Muscle of arm (tissue), 12 donors: ENCODE results near the gene KCNMA1. TPM values are rescaled to one million over a fixed set of nuclear protein-coding genes. Genes with fewer than 3 reads are reported as not detected.

ENCODE experiments used
- DNase-seq: peaks from one replicate; pipeline ENCODE4 v3.0.0-alpha.2; 2013
- polyA plus RNA-seq, 12 donors: library from polyadenylated mRNA; unstranded; fragments of 120-200 nt; gene quantifications; one replicate each; pipeline ENCODE4 v1.2.1, GENCODE V29; 2013; ENCODE audit not compliant: insufficient read length in 12 of 12

The KCNMA1 gene
- polyA plus RNA-seq, 12 donors, result 12.3 to 20.1 (median 16.4) TPM; not detected in 1

GRCh38 chr10:77457721-77458120, 179.9 kb downstream of the KCNMA1 start:
- no peak for DNase-seq

- DNase-seq, result no peak
Observed at GRCh38 chr10:77457266-77457665, 180.3 kb downstream of the KCNMA1 start.

DNA sequence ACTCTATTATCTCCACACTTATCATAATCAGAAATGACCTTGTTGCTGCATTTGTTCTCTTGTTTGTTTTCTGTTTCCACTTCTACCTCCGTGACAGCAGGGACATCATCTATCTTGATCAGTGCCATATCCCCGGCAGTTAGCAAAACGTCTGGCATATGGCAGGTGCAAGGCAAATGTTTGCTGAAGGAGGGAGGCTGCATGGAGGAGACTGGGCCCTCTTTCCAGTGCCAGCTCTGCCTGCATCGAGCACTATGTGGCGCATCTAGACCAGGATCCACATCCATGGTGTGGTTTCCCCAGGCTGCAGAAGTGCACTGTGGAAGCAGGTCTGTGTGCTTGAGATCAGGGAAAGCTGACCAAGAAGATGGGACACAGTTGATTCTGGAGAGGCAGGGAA, 181.2 kb downstream of the KCNMA1 start:
- no peak for DNase-seq

DNA sequence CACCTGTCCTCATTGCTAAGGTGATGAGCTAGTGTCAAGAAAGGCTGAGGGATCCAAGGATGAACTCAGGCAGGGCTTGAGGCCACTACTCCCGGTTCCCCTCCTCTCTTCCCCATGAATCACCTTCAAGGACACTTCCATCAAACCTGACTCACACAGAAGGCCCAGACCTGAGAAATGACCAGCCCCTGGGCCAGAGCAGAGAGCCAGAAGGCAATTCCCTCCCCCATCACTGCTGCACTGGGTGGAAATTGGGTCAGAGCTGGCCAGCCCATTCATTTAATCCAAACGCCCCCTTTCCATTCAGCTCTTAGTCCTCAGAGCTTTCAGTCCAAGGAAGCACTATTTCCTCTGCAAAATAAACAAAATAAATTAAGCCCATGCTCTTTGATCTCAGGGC, 182.0 kb downstream of the KCNMA1 start:
- no peak for DNase-seq

- no peak for DNase-seq
Observed at GRCh38 chr10:77452952-77453564, 184.6 kb downstream of the KCNMA1 start.

DNA sequence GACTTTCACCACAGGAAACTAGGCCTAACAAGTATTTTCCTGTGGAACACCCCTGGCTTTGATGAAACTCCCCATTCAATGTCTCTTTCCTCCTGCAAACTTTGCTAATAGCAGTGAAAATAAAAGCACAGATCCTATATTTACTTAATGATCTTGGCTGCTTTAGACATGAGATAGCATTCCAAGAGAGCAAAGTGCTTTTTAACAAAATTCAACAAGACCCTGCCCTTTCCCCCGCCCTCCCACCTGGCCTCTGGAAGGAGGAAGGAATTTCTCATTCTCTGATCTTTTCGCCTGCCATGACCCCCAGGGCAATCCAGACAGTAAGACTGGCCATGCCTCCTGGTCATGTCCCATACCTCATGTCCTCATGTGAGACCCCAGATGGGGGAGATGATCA, 185.7 kb downstream of the KCNMA1 start:
- DNase-seq, result no peak

- no peak for DNase-seq
Observed at GRCh38 chr10:77448226-77448625, 189.4 kb downstream of the KCNMA1 start.

- DNase-seq, result no peak
Observed at GRCh38 chr10:77446700-77447099, 190.9 kb downstream of the KCNMA1 start.

GRCh38 chr10:77445547-77445946, 192.1 kb downstream of the KCNMA1 start:
- DNase-seq, result no peak

DNA sequence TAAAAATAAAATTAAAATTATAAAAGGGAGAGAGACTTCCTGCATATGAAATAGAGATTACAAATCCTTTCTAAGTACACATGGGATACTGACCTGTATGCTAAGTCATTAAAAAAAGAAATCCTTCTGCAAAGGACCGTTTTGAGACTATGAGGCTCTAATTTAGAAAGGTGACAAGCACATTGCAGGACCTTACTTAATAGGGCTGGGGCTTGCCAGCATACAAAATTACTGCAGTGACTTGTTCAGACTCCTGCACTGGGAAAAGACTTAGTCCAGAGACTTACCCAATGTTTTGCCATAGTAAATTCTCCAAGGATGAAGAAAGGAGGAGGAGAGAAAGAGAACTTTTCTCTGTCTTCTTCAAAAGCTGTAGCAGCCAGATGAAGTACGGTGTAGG, 193.6 kb downstream of the KCNMA1 start:
- no peak for DNase-seq

DNA sequence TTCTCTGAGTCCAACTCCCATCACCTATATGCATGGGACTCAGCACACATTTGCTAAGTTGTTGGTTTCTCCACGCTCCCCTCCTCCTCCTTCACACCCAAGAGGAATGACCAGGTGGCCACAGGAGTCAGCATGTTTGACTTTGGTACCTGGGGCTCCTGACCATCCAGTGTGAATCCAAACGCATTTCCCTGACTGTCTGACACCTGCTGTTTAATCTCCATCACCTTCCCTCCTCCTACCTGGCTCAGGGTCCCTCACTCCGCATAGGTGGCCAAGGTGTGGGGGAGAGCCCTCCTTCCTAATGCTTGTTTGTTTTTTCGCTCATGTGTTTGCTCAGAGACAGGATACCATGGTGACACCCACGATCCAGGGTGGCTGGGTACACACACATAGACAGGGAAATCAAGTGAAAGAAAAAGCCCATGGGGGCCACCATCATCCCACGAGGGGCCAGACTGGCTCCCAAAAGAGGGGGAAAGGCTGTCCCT, 194.9 kb downstream of the KCNMA1 start:
- DNase-seq, result no peak

DNA sequence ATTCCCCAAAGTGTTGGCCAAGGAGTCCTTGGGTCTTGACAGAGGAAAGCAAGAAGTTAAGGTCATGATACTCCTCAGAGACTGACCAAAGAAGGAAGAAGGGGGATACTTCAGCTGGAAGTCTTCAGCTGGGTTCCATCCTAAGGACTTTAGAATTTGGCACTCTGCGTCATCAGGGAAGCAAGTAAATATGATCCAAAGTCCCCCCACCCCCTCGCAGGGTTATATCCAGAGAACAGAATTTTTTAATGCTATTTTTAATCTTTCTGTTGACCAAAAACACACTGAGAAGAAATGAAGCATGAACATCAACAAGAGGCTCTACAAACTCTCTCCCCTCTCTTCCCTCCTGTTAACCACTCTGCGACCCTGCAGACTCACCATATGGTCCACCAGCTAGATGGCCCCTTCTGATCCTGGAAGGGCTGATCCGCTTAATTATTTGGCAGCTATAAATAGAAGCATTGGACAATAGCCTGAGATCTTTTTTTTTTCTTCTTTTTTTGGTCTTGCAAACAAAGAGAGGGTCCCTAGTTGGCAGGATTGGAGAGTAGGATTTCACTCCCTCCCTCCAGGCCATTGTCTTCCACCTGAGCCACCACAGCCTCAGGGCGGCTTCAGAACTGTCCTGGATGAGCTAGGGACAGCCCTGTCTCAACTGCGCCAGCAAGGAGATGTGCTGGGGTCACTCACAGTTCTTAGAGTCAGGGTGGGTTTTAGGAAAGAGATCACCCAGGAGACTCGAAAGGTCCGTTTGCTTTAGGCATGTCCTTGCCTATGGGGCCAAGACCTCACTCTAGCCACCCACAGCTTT, 196.0 kb downstream of the KCNMA1 start:
- DNase-seq, result no peak

GRCh38 chr10:77436257-77436975, 201.2 kb downstream of the KCNMA1 start:
- DNase-seq, result no peak

- no peak for DNase-seq
Observed at GRCh38 chr10:77433546-77433945, 204.1 kb downstream of the KCNMA1 start.

DNA sequence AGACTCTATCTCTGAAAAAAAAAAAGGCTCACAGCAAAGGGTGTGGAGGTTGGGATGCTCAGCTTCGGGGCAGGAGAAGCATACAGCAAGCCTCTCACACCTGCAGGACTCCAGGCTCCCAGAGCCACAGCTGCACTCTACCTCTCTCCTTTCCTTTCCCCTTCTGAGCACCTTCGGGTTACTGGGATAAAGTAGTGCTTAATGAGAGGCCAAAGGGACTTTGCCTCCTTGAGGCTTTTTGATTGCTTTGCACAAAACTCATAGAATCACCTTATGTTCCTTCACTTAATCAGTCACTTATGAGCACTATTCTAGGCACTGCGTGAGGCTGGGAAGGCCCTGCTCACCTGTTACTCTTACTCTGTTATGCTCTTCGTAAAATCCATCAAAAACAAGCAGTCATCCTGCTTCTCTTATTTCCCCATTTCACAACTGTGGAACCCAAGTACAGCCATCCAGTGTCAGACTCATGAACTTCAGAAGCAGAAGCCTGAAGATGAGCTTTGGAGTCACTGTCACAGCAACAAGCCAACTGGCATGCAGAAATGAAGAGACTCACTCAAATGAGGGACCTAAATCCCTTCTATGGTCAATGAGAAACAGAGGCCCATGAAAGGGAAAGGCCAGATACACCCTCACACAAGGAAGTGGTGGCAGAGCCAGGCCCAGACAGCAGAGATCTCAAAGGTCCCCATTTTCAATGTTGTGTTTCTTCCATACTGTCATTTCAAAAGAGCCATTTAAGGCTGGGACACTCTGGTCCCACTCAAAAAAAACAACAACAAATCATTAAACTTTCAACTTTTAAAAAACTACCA, 205.4 kb downstream of the KCNMA1 start:
- DNase-seq, result no peak

GRCh38 chr10:77431209-77431611, 206.4 kb downstream of the KCNMA1 start:
- no peak for DNase-seq

DNA sequence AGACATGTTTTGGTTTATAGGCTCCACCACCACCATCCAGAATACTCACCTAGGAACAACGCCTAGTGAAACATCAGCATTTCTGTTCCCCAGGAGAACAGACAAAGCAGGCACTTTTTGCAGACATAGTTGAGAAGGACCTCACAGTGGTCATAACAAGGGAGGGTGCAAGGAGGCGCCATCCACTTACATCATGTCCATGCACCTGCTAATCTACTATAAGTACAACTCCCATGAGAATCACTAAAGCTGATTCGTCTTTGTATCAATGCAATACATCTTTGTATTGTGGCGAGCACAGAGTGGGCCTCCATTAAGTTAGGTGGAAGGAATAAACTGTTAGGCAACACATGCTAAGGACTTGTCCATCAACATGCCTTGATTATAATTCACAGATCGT, 207.1 kb downstream of the KCNMA1 start:
- no peak for DNase-seq

DNA sequence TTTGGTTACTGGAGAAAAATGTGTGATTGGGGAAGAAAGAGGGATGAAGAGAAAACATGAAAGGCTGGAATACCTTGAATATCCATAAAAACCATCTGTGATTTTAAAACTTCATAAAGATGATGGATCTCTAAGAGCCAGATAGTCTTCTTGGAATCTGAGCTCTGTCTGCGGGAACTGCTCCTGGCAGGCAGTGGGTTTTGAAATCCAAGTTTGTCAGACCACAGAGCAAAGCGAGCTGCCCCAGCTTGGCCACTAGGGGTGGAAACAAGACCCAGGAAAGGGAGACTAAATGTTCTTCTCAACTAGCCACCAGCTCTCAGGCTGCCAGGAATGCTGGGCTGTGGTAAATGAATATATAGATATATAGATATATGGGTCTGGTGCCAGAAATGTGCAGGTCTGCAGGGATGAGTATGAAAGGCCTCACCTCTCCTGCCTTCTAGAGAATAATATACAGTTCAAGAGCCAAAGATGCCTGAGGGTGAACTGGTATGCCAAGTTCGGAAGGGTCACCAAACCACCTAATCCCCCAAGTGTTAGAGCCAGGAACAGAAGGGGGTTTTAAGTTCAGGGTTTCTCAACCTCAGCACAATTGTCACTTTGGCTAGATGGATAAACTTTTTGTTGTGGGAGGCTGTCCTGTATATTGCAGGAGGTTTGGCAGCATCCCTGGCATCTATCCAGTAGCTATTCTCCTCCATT, 208.8 kb downstream of the KCNMA1 start:
- DNase-seq, result peak; percentile 55

DNA sequence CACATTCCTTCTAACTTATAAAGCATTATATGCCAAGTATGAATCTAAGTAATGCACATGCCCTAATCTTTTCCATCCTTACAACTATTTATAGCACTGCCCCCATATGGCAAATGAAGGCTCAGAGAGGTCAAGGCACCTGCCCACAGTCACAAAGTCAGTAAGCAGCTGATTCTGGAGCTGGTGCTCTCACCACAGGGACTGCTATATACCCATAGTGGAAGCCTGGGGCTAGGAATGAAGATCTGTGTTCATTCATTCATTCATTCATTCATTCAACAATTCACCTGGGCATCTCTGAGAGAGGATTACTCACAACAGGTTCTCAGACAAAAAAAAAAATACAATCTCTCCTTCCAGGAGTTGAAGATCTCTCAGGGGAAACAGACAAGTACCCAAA, 213.4 kb downstream of the KCNMA1 start:
- no peak for DNase-seq

DNA sequence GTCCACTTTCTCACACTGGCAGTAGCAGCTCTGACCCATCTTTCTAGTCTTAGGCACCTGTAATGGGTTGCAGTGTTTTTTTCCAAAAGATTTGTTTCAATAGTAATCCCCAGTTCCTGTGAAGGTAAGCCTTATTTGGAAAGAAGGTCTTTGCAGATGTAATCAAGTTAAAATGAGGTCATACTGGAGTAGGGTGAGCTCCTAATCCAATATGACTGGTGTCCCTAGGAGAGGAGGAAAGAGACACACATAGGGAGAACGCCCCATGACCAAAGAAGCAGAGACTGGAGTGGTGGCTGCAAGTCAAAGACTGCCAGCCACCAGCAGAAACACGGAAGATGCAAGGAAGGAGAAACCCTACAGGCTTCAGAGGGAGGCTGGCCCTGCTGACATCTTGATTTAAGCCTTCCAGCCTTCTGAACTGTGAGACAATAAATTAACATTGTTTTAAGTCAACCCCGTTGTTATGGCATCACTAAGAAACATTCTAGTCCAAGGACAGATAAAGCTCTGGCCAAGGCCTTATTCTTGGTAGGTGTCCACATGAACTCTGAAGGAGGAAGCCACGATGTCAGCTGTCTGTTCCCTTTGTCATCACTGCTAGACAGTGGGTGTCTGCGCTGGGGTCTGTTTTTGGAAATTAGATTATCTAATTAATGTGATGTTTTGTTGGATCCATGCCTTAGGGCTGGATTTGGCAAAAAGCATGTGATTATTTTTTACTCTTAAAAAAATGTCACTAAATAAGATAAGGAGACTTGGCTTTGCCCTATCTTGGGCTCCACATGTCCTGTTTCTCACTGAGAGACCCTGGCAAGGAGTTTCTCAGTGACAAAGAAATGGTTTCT, 214.9 kb downstream of the KCNMA1 start:
- no peak for DNase-seq
